Liver (tissue), 3 donors: Measurements from ENCODE around the gene COA1.

Experiments
- ATF3 ChIP-seq: IDR thresholded peaks from 2 replicates; pipeline ENCODE4 v1.6.1; 2016; ENCODE audit warnings: antibody characterized with exemption
- CTCF ChIP-seq: fragments of 150-350 bp; IDR thresholded peaks from 2 replicates; pipeline ENCODE4 v1.5.1; 2017; ENCODE audit warnings: improper control_type of control experiment, low read depth, low read length; ENCODE audit not compliant: missing input control
- EGR1 ChIP-seq, 2 donors: IDR thresholded peaks; 2 replicates each; pipeline ENCODE4 v1.6.1; 2016 to 2018; ENCODE audit warnings: antibody characterized with exemption in 2 of 2, low read depth in 2 of 2
- FOXA1 ChIP-seq: IDR thresholded peaks from 2 replicates; pipeline ENCODE4 v1.6.1; 2016; ENCODE audit warnings: antibody characterized with exemption
- GABPA ChIP-seq, 2 donors: IDR thresholded peaks in 1 of 2; conservative IDR thresholded peaks in 1 of 2; 2 replicates each; pipeline ENCODE4 v1.6.1; 2016; ENCODE audit warnings: antibody characterized with exemption in 2 of 2, mild to moderate bottlenecking in 1 of 2, moderate library complexity in 1 of 2
- HNF4G ChIP-seq: IDR thresholded peaks from 2 replicates; pipeline ENCODE4 v1.6.1; 2016; ENCODE audit warnings: antibody characterized with exemption
- JUND ChIP-seq, 2 donors: IDR thresholded peaks; 2 replicates each; pipeline ENCODE4 v1.6.1; 2016; ENCODE audit warnings: antibody characterized with exemption in 2 of 2
- SP1 ChIP-seq: IDR thresholded peaks from 2 replicates; pipeline ENCODE4 v1.6.1; 2018; ENCODE audit warnings: antibody characterized with exemption, mild to moderate bottlenecking
- TAF1 ChIP-seq: conservative IDR thresholded peaks from 2 replicates; pipeline ENCODE4 v1.6.1; 2016; ENCODE audit warnings: antibody characterized with exemption, mild to moderate bottlenecking
- ZBTB33 ChIP-seq: IDR thresholded peaks from 2 replicates; pipeline ENCODE4 v1.6.1; 2016; ENCODE audit warnings: antibody characterized with exemption
- TF ChIP-seq, protein P1 (sequence below): IDR thresholded peaks from 2 replicates; pipeline ENCODE4 v1.6.1; 2016; ENCODE audit warnings: antibody characterized with exemption, mild to moderate bottlenecking
- TF ChIP-seq, protein P2 (sequence below): IDR thresholded peaks from 2 replicates; pipeline ENCODE4 v1.6.1; 2016; ENCODE audit warnings: antibody characterized with exemption
- donor health status: healthy.
- donor health status: healthy.

- TF ChIP-seq CTCF, result no peak
- TF ChIP-seq, protein P1, sequence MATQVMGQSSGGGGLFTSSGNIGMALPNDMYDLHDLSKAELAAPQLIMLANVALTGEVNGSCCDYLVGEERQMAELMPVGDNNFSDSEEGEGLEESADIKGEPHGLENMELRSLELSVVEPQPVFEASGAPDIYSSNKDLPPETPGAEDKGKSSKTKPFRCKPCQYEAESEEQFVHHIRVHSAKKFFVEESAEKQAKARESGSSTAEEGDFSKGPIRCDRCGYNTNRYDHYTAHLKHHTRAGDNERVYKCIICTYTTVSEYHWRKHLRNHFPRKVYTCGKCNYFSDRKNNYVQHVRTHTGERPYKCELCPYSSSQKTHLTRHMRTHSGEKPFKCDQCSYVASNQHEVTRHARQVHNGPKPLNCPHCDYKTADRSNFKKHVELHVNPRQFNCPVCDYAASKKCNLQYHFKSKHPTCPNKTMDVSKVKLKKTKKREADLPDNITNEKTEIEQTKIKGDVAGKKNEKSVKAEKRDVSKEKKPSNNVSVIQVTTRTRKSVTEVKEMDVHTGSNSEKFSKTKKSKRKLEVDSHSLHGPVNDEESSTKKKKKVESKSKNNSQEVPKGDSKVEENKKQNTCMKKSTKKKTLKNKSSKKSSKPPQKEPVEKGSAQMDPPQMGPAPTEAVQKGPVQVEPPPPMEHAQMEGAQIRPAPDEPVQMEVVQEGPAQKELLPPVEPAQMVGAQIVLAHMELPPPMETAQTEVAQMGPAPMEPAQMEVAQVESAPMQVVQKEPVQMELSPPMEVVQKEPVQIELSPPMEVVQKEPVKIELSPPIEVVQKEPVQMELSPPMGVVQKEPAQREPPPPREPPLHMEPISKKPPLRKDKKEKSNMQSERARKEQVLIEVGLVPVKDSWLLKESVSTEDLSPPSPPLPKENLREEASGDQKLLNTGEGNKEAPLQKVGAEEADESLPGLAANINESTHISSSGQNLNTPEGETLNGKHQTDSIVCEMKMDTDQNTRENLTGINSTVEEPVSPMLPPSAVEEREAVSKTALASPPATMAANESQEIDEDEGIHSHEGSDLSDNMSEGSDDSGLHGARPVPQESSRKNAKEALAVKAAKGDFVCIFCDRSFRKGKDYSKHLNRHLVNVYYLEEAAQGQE, result no peak
- TF ChIP-seq, protein P2, sequence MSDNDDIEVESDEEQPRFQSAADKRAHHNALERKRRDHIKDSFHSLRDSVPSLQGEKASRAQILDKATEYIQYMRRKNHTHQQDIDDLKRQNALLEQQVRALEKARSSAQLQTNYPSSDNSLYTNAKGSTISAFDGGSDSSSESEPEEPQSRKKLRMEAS, result no peak
- no peak for TF ChIP-seq TAF1
- no peak for TF ChIP-seq ZBTB33
- TF ChIP-seq GABPA (IDR thresholded peaks at IDR 0.05 in 1 of 2, conservative IDR thresholded peaks at IDR 0.05 in 1 of 2), result no peak
- no peak for TF ChIP-seq FOXA1
- TF ChIP-seq SP1, result no peak
- no peak for TF ChIP-seq EGR1 (IDR thresholded peaks at IDR 0.05; ENCODE audit: low read depth in 2 of 2)
- TF ChIP-seq JUND (IDR thresholded peaks at IDR 0.05), result no peak
- TF ChIP-seq ATF3, result no peak
- TF ChIP-seq HNF4G, result no peak
These were observed 100.9 kb downstream of the COA1 start for GRCh38 chr7:43628431-43628830.
